Forelimb muscle (tissue), 1 donor: Measurements from ENCODE around the gene BMP6. TPM values are rescaled to one million over a fixed set of nuclear protein-coding genes. Genes with fewer than 3 reads are reported as not detected.

Experiments
- DNase-seq: peaks from one replicate; pipeline ENCODE4 v3.0.0-alpha.2; 2013; ENCODE audit warnings: low read depth
- polyA plus RNA-seq: library from polyadenylated mRNA; unstranded; fragments of 120-200 nt; gene quantifications from one replicate; pipeline ENCODE4 v1.2.1, GENCODE V29; 2013; ENCODE audit not compliant: insufficient read length

BMP6 gene
- polyA plus RNA-seq, 1 donor = 0.82 TPM

- DNase-seq = no peak
Measured at GRCh38 chr6:7719364-7719850, 6.5 kb upstream of the BMP6 start.

DNA sequence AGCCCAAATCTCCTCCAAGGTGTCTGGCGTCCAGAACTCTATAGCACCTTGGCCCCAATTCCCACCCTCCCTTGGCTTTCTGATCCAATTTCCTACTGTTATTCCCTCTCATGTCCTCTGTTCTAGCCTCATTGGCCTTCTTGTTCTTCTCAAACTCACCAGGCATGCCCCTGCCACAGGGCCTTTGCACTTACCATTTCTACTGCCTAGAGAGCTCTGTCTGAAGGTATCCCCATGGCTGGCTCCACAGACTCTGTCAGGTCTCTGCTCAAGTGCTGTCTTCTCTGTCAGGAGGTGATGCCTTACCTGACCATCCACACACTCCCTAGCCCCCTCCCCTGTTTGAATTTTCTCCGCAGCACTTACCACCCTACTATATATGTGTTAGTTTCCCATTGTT lies 5.6 kb upstream of the BMP6 start:
- DNase-seq = no peak

DNA sequence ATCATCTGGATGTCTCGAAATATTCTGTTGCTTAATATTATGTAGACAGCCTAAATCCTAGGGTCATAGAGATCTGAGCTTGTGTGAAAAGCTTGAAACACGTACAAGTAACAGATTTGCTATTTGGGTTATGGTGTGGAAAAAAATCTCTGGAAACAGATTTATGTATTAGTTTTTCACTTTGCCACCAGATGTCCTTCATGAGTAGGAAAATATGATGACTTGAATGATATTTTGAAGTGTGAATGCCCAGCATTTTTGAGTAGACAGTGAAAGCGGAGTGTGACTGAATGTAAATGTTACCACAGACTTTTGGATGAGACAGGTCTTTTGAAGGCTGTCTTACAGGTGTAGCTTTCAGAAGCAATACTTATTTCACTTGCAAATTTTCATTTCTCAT lies 4.2 kb upstream of the BMP6 start:
- DNase-seq = no peak

DNA sequence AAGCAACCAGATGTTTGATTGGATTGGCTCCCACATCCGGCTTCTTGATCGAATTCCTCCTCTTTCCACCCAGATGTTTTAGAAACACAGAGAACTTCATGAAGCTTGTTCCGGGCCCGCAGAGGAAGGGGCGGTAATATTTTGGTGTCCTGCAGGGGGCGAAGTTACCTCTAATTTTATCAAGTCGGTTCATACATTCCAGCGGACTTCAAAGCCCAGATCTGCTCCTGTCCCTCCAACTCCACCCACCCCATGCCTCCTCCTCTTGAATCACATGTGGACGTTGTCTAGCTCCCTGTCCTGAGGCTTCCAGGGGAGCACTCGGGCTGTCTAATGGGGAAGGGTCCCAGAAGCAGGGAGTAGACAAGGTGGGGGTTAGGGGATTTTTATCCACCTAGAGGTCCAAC lies 2.9 kb upstream of the BMP6 start:
- DNase-seq = peak; percentile 47

DNA sequence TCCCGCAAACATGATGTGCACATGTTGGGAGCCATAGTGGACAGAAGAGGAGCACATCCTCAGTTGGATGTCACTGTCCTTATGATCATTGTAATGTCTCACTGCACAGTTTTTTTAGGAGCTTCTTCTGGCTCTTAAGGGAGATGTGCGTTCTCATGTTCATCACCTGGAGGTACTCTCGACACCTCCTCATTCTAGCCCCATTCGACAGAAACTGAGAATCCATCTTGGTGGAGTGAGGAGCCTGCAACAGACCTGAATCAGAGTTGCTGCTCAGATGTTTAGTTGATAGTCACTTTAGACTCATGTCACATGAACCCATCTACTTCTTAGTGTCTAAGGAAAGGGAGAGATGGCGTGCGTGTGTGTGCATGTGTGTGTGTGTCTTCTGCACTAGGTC lies 2.3 kb upstream of the BMP6 start:
- no peak for DNase-seq

GRCh38 chr6:7725412-7725811 lies 487 bp upstream of the BMP6 start:
- no peak for DNase-seq

DNA sequence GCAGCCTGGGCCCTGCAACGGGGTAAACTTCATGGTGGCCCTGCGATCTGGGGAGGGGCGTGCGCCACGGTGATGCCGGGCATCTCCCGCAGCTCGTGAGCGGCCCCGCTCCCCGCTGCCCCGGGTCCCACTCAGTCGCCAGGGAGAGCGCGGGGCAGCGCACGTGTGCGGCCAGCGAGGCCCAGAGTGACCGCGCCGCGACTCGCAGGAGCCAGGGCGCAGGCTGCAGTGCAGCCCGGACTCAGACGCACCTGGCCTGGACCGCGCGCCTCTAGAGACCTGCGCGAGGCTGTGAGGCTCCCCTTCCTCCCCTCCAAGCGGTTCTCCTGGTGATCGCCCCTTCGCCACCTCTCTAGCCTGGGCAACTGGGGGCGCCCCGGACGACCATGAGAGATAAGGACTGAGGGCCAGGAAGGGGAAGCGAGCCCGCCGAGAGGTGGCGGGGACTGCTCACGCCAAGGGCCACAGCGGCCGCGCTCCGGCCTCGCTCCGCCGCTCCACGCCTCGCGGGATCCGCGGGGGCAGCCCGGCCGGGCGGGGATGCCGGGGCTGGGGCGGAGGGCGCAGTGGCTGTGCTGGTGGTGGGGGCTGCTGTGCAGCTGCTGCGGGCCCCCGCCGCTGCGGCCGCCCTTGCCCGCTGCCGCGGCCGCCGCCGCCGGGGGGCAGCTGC lies 652 bp downstream of the BMP6 start:
- DNase-seq = no peak

GRCh38 chr6:7727086-7727945 lies 1.4 kb downstream of the BMP6 start:
- DNase-seq = no peak

GRCh38 chr6:7727946-7728854 lies 2.3 kb downstream of the BMP6 start:
- no peak for DNase-seq

GRCh38 chr6:7728855-7729590 lies 3.1 kb downstream of the BMP6 start:
- DNase-seq = no peak

DNA sequence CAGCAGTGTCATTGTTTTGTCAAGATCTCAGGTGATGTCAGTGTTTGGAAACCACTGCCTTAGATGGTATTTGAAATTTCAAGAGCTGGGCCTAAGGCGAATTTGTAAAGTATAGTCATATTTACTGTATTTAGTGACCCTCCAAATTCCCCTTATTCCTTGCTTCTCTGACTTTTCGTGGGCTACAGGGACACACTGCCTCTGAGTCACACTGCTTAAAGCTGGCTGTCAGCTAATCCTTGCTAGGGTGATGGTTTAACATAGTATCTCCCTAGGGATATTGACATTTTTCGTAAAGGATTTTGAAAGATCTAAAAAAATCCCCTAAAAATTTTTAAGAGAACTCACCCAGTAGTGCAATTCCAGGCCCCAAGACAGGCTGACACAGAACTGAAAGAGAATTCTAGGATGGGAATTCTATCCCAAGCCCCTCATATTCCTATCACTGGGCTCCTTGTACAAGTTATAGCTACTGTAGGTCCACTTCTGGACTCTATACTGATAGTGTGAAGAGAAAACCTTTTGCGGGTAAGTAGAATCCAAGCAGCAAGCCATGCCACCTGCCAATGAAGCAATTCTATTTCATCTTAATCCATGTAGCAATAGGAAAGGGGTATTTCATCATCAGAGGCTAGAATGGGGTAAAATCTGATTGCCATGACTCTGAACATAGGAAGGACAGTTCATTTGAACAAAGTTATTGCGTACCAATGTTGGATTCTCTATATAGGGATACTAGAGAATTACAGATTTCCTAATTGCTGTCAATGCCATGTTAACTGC lies 4.3 kb downstream of the BMP6 start:
- no peak for DNase-seq

DNA sequence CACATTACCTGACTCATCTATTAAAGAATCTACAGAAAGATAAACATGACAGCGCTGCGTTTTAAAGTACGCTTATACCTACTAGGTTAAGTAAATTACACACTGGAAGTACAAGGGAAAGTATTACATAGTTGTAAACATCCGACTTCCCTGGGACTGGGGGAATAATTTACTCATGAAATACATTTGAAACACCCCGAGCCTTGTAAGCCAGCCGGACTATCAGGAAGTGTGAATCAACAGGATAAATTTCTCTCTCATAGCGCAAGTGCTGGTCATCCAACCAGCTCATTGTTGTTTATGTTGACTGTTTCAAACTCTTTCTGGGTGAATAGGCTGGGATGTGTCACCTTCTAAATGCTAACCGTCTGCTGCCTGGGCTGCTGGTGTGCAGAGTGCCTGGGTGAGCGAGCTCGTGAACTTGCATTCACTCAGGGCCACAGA lies 4.9 kb downstream of the BMP6 start:
- no peak for DNase-seq

GRCh38 chr6:7731294-7731693 lies 5.4 kb downstream of the BMP6 start:
- no peak for DNase-seq

DNA sequence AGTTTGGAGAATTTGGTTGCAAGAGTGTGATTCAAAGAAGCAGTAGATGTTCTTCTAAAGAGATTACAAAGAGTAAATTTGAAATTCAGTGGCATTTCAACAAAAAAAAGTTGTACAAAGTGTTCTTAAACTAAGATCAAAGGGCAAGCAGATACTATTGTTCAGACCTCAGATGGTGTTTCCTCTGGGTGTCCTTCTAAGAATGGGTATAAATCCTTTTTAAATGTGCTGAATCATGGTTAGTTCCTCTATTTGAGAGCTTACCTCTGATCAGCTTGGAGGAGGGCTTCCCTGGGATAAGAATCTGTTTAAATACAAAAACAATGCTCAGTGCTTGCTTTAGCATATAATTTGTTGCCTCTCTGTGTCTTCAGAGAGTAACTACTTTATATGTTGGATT lies 6.3 kb downstream of the BMP6 start:
- no peak for DNase-seq

DNA sequence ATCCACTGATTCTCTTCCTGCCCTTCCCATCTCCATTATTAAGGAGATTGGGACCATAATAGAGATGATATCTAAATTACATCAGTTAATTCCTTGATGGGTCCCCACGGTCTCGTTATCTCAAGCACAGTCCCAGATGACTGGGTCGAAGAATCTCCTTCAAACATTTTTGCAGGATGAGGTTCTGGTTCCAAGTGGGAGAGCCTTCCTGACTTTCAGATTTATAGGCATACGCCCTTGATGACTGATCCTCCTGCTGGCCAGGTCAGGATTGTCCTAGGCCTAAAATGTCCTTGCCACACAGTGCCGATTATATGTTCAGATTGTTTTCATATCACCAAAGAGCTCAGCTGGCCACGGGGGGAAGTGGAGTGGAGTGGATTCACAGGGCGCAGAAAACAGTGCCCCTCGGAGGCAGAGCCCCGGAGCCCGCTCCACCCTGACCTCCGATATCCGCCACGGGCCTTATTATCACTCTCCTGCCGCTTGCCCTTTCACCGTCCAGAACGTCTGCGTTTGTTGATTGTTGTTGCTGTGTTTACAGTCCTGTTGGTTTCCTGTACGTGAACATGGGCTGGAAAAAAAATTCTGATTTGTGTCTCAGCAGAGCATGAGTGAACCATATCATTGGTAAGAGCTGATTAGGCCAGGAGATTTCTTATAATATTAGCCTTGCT lies 8.9 kb downstream of the BMP6 start:
- no peak for DNase-seq

- no peak for DNase-seq
Measured at GRCh38 chr6:7737106-7737505, 11.2 kb downstream of the BMP6 start.

DNA sequence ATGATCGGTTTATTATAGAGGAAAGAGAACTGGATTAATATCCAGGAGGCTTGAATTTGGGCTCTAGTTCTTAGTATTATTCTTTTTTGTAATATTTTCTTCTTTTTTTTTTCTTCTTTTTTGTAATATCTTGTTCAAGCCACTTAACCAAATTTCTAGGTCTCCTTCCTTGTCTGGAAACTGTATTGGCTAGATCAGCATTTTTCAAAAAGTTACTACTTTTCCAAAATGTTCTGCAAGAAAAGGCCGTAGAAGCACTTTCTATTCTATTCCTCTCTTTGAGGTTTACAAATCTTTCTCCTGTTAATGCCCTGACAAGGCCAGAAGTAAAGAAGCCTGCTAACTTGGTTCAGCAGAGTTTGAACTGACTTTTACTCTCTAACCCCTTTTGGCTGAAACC lies 12.0 kb downstream of the BMP6 start:
- DNase-seq = no peak

GRCh38 chr6:7742223-7742785 lies 16.4 kb downstream of the BMP6 start:
- no peak for DNase-seq

DNA sequence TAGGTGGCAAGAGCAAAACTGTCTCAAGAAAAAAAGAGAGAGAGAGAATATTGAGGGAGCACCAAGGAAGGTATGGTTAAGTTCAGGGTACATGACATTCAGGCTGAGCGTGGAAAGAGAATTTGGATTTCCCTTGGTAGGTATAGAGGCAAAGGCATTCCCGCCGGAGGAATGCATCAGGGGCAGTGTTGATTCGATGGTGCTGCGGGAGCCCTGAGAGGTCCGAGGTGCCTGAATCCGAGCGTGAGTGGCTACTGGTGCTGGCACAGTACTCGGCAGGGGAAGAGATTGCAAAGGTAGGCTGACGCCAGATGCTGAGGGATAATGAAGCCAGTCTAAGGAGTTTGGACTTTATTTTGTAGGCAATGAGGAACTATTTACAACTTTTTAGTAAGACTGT lies 20.0 kb downstream of the BMP6 start:
- no peak for DNase-seq

DNA sequence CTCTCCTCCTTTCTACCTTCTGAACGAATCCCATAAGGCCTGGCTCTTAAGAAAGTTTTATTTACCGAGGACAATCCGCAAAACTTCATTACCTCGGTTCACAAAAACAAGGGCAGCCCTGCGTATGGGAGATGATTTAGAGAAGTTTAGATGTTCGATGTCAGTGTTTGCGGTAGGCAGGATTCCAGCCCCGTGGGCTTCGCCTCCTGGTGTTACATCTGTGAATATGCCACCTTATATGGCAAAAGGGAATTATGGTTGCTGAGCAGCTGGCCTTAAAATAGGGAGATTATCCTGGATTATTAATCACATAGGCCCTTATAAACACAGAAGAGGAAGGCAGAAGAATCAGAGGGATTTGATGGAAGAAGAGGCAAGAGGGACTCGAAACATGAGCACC lies 21.1 kb downstream of the BMP6 start:
- DNase-seq = no peak
